HCT116 (cell line): ENCODE results near the gene ISL2. TPM values are rescaled to one million over a fixed set of nuclear protein-coding genes. Genes with fewer than 3 reads are reported as not detected.

Experiments used
- ATAC-seq: fragments of 200-7000 bp; cut with Tn5 transposase; 2 replicates; pipeline ENCODE4 v1.9.1; 2020; ENCODE audit warnings: mild to moderate bottlenecking, moderate library complexity
- BruUV-seq: library from RNA; stranded (reverse); fragments of 400-500 nt; replicated peaks from 2 replicates; lab custom pipeline; 2021; lab: Mats Ljungman, UMichigan
- CTCF ChIA-PET: fragments of 300-600 bp; sonication (Branson Sonifier 250); formaldehyde crosslinking; loops from one replicate; lab custom pipeline; 2021; ENCODE audit warnings: antibody characterized with exemption; lab: Charles Lee
- POLR2A ChIA-PET: fragments of 300-600, 350-600 bp; sonication (Branson Sonifier 250); formaldehyde crosslinking; loops from one replicate; lab custom pipeline; 2021; ENCODE audit warnings: antibody characterized with exemption; lab: Charles Lee
- RAD21 ChIA-PET, 2 experiments: fragments of 300-600 bp; sonication (Branson Sonifier 250); formaldehyde crosslinking; loops; one replicate each; lab custom pipeline; 2023; ENCODE audit warnings: low total read pairs in 2 of 2; ENCODE audit not compliant: uncharacterized antibody in 2 of 2, unreplicated experiment in 2 of 2, low non-redundant PET in 1 of 2; lab: Charles Lee
- DNase-seq: peaks from one replicate; pipeline ENCODE4 v3.0.0-alpha.2; 2010; ENCODE audit warnings: low read depth, low spot score
- H2AFZ ChIP-seq: fragments of 200-600 bp; shearing (Covaris generic), sonication (generic); 2 replicates; pipeline ENCODE4 v1.6.1; 2017; ENCODE audit warnings: low read depth, mixed run types, mixed read lengths, antibody characterized with exemption, low read length; ENCODE audit not compliant: poor library complexity, severe bottlenecking
- H3K27ac ChIP-seq: 2 replicates; pipeline ENCODE4 v1.5.1; 2012; ENCODE audit warnings: low read depth, low read length
- H3K27me3 ChIP-seq: fragments of 200-600 bp; sonication (generic); 2 replicates; pipeline ENCODE4 v1.6.1; 2016; ENCODE audit warnings: mixed run types, low read length, mixed read lengths; ENCODE audit not compliant: insufficient read depth
- H3K36me3 ChIP-seq, 2 experiments: fragments of 200-500 bp in 1 of 2; fragments of 200-600 bp in 1 of 2; sonication (Bioruptor generic) in 1 of 2; sonication (generic) in 1 of 2; 2 replicates each; pipeline versions ENCODE4 v1.5.1 to v1.6.1; 2014 to 2016; ENCODE audit warnings: low read length in 2 of 2, inconsistent platforms in 1 of 2, mixed read lengths in 1 of 2, mixed run types in 1 of 2; ENCODE audit not compliant: insufficient read depth in 2 of 2, control insufficient read depth in 1 of 2
- H3K4me1 ChIP-seq, 2 experiments: fragments of 200-600 bp in 1 of 2; sonication (generic) in 1 of 2; 2 replicates each; pipeline versions ENCODE4 v1.5.1 to v1.6.1; 2012 to 2017; ENCODE audit warnings: low read length in 2 of 2, inconsistent platforms in 1 of 2, mild to moderate bottlenecking in 1 of 2, mixed read lengths in 1 of 2, mixed run types in 1 of 2, moderate library complexity in 1 of 2; ENCODE audit not compliant: insufficient read depth in 2 of 2, control insufficient read depth in 1 of 2
- H3K4me2 ChIP-seq: fragments of 200-600 bp; sonication (generic); 2 replicates; pipeline ENCODE4 v1.6.1; 2017; ENCODE audit warnings: mixed run types, low read length, mixed read lengths
- H3K4me3 ChIP-seq, 2 experiments: fragments of 200-600 bp in 1 of 2; sonication (generic) in 1 of 2; replicated peaks in 1 of 2; 2 replicates each; pipeline ENCODE4 v1.5.1; 2011 to 2016; ENCODE audit warnings: low read length in 2 of 2, control low read depth in 1 of 2, low read depth in 1 of 2, mild to moderate bottlenecking in 1 of 2, mixed read lengths in 1 of 2, mixed run types in 1 of 2
- H3K79me2 ChIP-seq: fragments of 200-600 bp; sonication (generic); 2 replicates; pipeline ENCODE4 v1.6.1; 2017; ENCODE audit warnings: mild to moderate bottlenecking, mixed run types, low read length, moderate library complexity, mixed read lengths; ENCODE audit not compliant: insufficient read depth
- H3K9ac ChIP-seq: fragments of 200-600 bp; sonication (generic); 2 replicates; pipeline ENCODE4 v1.6.1; 2016; ENCODE audit warnings: low read length, mixed read lengths
- H3K9me2 ChIP-seq: fragments of 200-600 bp; sonication (generic), shearing (Covaris generic); 2 replicates; pipeline ENCODE4 v1.6.1; 2017; ENCODE audit warnings: mixed run types, mild to moderate bottlenecking, moderate library complexity; ENCODE audit not compliant: insufficient read depth
- H3K9me3 ChIP-seq, 2 experiments: fragments of 200-500 bp in 1 of 2; fragments of 200-600 bp in 1 of 2; sonication (Bioruptor generic) in 1 of 2; sonication (generic) in 1 of 2; 2 replicates each; pipeline ENCODE4 v1.6.1; 2014 to 2017; ENCODE audit warnings: low read length in 2 of 2, mixed read lengths in 2 of 2, inconsistent platforms in 1 of 2, low read depth in 1 of 2, mild to moderate bottlenecking in 1 of 2, mixed run types in 1 of 2, moderate library complexity in 1 of 2; ENCODE audit not compliant: control insufficient read depth in 1 of 2, insufficient read depth in 1 of 2
- H4K20me1 ChIP-seq: fragments of 200-600 bp; sonication (generic), shearing (Covaris generic); 2 replicates; pipeline ENCODE4 v1.6.1; 2017; ENCODE audit warnings: mixed run types, mild to moderate bottlenecking, moderate library complexity; ENCODE audit not compliant: insufficient read depth
- ATF3 ChIP-seq: IDR thresholded peaks from 2 replicates; pipeline ENCODE4 v1.6.1; 2012
- CBX3 ChIP-seq: IDR thresholded peaks from 2 replicates; pipeline ENCODE4 v1.6.1; 2012; ENCODE audit warnings: low read depth
- CEBPB ChIP-seq: IDR thresholded peaks from 2 replicates; pipeline ENCODE4 v1.6.1; 2012; ENCODE audit warnings: low read depth
- EZH2 ChIP-seq: fragments of 200-600 bp; sonication (generic); IDR thresholded peaks from 2 replicates; pipeline ENCODE4 v1.6.1; 2017; ENCODE audit warnings: antibody characterized with exemption, mixed run types
- FOSL1 ChIP-seq: IDR thresholded peaks from 2 replicates; pipeline ENCODE4 v1.6.1; 2012; ENCODE audit warnings: low read depth
- JUND ChIP-seq: IDR thresholded peaks from 2 replicates; pipeline ENCODE4 v1.6.1; 2012
- POLR2A ChIP-seq: IDR thresholded peaks from 2 replicates; pipeline ENCODE4 v1.7.0; 2011; ENCODE audit warnings: borderline replicate concordance; ENCODE audit not compliant: insufficient read depth, insufficient read length; ENCODE audit errors: extremely low read depth
- POLR2AphosphoS5 ChIP-seq: IDR thresholded peaks from 2 replicates; pipeline ENCODE4 v1.6.1; 2011; ENCODE audit warnings: mild to moderate bottlenecking, low read depth, low read length, moderate library complexity
- RAD21 ChIP-seq: IDR thresholded peaks from 2 replicates; pipeline ENCODE4 v1.6.1; 2012; ENCODE audit warnings: low read depth, mild to moderate bottlenecking
- SP1 ChIP-seq: IDR thresholded peaks from 2 replicates; pipeline ENCODE4 v1.6.1; 2012; ENCODE audit warnings: low read depth
- SRF ChIP-seq: IDR thresholded peaks from 2 replicates; pipeline ENCODE4 v1.6.1; 2012; ENCODE audit warnings: low read depth
- YY1 ChIP-seq: IDR thresholded peaks from 2 replicates; pipeline ENCODE4 v1.6.1; 2011; ENCODE audit warnings: low read length, low read depth, moderate library complexity, mild to moderate bottlenecking; ENCODE audit not compliant: insufficient replicate concordance; ENCODE audit errors: extremely low read depth
- intact Hi-C: fragments of 100-400 bp; cut with micrococcal nuclease; formaldehyde crosslinking; loops from 2 replicates; pipeline ENCODE4 v1.10.0; 2022
- total RNA-seq: library from RNA; stranded (reverse); gene quantifications from one replicate; pipeline ENCODE4 v1.2.1, GENCODE V29; 2021; ENCODE audit not compliant: unreplicated experiment
- TF ChIP-seq, protein P1 (sequence below): IDR thresholded peaks from 2 replicates; pipeline ENCODE4 v1.6.1; 2012
- TF ChIP-seq, protein P2 (sequence below), 3 experiments: fragments of 200-600 bp in 1 of 3; sonication (generic) in 1 of 3; IDR thresholded peaks in 2 of 3; conservative IDR thresholded peaks in 1 of 3; 2 replicates each; pipeline ENCODE4 v1.5.1; 2012 to 2017; ENCODE audit warnings: low read depth in 2 of 3, low read length in 2 of 3, antibody characterized with exemption in 1 of 3, borderline replicate concordance in 1 of 3, control low read depth in 1 of 3, mild to moderate bottlenecking in 1 of 3, mixed read lengths in 1 of 3, mixed run types in 1 of 3, moderate library complexity in 1 of 3; ENCODE audit not compliant: insufficient read depth in 1 of 3

ISL2 gene
- total RNA-seq, 1 experiment from 2014 or later: 11.6 TPM

GRCh38 chr15:76289582-76289981 lies 47.0 kb upstream of the ISL2 start:
- CTCF ChIA-PET: no interaction called here
- Histone ChIP-seq H3K9me3 (no peaks in the 10 kb centered on the region), H3K79me2 (peaks cover 40% of the 10 kb centered on the region), H3K36me3 (peaks cover 5 to 12% of the 10 kb centered on the region in 2 experiments; a peak in 2 of 4 replicates), H3K4me1 (no peaks in the 10 kb centered on the region), H3K27me3 (no peaks in the 10 kb centered on the region), H3K4me3 (no peak overlapping the region)
- POLR2A ChIA-PET: no interaction called here
- no peak for DNase-seq
- RAD21 ChIA-PET: no interaction called here
- no peak for TF ChIP-seq CEBPB
- no peak for TF ChIP-seq RAD21
- no peak for TF ChIP-seq SRF
- no peak for TF ChIP-seq CBX3
- TF ChIP-seq, protein P1, sequence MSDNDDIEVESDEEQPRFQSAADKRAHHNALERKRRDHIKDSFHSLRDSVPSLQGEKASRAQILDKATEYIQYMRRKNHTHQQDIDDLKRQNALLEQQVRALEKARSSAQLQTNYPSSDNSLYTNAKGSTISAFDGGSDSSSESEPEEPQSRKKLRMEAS: no peak
- no peak for TF ChIP-seq YY1
- TF ChIP-seq ATF3: no peak
- TF ChIP-seq, protein P2, sequence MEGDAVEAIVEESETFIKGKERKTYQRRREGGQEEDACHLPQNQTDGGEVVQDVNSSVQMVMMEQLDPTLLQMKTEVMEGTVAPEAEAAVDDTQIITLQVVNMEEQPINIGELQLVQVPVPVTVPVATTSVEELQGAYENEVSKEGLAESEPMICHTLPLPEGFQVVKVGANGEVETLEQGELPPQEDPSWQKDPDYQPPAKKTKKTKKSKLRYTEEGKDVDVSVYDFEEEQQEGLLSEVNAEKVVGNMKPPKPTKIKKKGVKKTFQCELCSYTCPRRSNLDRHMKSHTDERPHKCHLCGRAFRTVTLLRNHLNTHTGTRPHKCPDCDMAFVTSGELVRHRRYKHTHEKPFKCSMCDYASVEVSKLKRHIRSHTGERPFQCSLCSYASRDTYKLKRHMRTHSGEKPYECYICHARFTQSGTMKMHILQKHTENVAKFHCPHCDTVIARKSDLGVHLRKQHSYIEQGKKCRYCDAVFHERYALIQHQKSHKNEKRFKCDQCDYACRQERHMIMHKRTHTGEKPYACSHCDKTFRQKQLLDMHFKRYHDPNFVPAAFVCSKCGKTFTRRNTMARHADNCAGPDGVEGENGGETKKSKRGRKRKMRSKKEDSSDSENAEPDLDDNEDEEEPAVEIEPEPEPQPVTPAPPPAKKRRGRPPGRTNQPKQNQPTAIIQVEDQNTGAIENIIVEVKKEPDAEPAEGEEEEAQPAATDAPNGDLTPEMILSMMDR (IDR thresholded peaks at IDR 0.05 in 2 of 3, conservative IDR thresholded peaks at IDR 0.05 in 1 of 3; ENCODE audit: borderline replicate concordance in 1 of 3, insufficient read depth in 1 of 3, low read depth in 2 of 3, low read length in 2 of 3): no peak
- no peak for TF ChIP-seq SP1
- TF ChIP-seq FOSL1: no peak
- TF ChIP-seq JUND: no peak
- TF ChIP-seq POLR2AphosphoS5: no peak
- no peak for TF ChIP-seq EZH2
- TF ChIP-seq POLR2A: no peak
- TF ChIP-seq, all 23 proteins: peak for 0
- no peaks in the 10 kb centered on the region for H3K9me2 ChIP-seq
- no peak overlapping the region for H3K4me2 ChIP-seq
- H3K27ac ChIP-seq: no peak overlapping the region
- H4K20me1 ChIP-seq: 0 out of 2 replicates have a peak, but pooled peaks cover 7% of the 10 kb centered on the region
- H2AFZ ChIP-seq: no peak overlapping the region
- no peak for ATAC-seq
- no peak overlapping the region for H3K9ac ChIP-seq
- BruUV-seq: no TSS peak
- intact Hi-C loops: no loop called here
